Measurements from ENCODE around the gene PRSS2. TPM values are rescaled to one million over a fixed set of nuclear protein-coding genes. Genes with fewer than 3 reads are reported as not detected.

Gene PRSS2
- total RNA-seq (not detected), total RNA-seq (0 to 0.95 (median 0.04) reads per million in 172 experiments)
- 0.32 TPM for polyA plus RNA-seq (2013, experiment 1 of 2)
- 0.23 TPM for polyA plus RNA-seq (2013, experiment 2 of 2)

DNA sequence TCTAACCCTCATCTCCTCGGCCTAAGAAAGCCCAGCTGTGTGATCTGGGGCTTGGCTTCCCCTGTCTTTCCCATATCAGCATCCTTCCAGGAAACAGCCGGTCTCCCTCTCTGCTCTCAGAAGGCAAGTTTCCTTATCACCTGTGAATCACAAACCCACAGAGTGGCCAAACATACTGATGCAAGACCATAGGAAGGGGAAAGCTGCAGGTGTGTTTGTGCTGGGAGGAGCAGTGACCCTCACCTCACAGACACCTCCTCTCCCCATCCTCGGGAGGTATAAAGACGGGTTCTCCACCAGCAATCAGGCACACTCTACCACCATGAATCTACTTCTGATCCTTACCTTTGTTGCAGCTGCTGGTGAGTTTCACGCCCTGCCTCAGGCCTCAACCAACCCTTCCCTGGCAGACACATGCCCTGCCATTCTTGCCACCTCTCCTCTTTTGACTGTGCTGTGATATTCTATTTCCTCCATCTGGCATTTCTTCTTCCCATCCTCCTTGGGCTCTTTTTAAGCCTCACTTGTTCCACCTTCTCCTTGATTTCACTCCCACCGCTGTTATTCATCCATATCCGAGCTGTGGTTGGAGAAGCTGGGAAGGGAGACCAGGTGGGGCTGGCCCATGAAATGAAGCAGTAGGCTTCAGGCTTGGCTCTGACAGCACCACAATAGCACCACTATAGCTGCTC is at the start of gene PRSS2:
PRSS2 (plus strand) TSS at position 310 of the 692 bp plus-strand sequence; CDS start at position 323, 13 bp downstream.
- Mint-ChIP-seq H3K27me3 (no peaks in the 10 kb centered on the region), H3K4me3 (no peak within 1 kb of the TSS), H3K27ac (no peak within 1 kb of the TSS), H3K9me3 (no peaks in the 10 kb centered on the region), H3K36me3 (ENCODE audit: low read depth) (no peaks in the 10 kb centered on the region), H3K4me1 (ENCODE audit: low read depth) (no peaks in the 10 kb centered on the region)
- H3K4me1 ChIP-seq (ENCODE audit: insufficient read depth, low read length): no peaks in the 10 kb centered on the region
- H3K4me3 ChIP-seq (ENCODE audit: low read length): no peak within 1 kb of the TSS
- TF ChIP-seq, protein P1, sequence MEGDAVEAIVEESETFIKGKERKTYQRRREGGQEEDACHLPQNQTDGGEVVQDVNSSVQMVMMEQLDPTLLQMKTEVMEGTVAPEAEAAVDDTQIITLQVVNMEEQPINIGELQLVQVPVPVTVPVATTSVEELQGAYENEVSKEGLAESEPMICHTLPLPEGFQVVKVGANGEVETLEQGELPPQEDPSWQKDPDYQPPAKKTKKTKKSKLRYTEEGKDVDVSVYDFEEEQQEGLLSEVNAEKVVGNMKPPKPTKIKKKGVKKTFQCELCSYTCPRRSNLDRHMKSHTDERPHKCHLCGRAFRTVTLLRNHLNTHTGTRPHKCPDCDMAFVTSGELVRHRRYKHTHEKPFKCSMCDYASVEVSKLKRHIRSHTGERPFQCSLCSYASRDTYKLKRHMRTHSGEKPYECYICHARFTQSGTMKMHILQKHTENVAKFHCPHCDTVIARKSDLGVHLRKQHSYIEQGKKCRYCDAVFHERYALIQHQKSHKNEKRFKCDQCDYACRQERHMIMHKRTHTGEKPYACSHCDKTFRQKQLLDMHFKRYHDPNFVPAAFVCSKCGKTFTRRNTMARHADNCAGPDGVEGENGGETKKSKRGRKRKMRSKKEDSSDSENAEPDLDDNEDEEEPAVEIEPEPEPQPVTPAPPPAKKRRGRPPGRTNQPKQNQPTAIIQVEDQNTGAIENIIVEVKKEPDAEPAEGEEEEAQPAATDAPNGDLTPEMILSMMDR (IDR thresholded peaks at IDR 0.05): no peak
- intact Hi-C loops (cut with DNase I, micrococcal nuclease): loop anchor here in 1 of 2 experiments (2.0 kb wide), 1 partner anchor 16 kb away; no protein-coding TSS in a partner anchor
- no peak for ATAC-seq (ENCODE audit: poor library complexity)
- ChIA-PET CTCF (no interaction called here), POLR2A (no interaction called here)
- H3K27me3 ChIP-seq (ENCODE audit: control insufficient read depth in 1 of 2, insufficient read depth in 2 of 2, low read length in 2 of 2): no peaks in the 10 kb centered on the region
- no peaks in the 10 kb centered on the region for H3K9me3 ChIP-seq (ENCODE audit: control insufficient read depth in 1 of 2, insufficient read depth in 1 of 2, low read length in 2 of 2)
- no peak within 1 kb of the TSS for H3K27ac ChIP-seq (ENCODE audit: low read depth in 1 of 2, low read length in 2 of 2)
- no peak for DNase-seq
- no peaks in the 10 kb centered on the region for H3K36me3 ChIP-seq (ENCODE audit: insufficient read depth, low read length)

DNA sequence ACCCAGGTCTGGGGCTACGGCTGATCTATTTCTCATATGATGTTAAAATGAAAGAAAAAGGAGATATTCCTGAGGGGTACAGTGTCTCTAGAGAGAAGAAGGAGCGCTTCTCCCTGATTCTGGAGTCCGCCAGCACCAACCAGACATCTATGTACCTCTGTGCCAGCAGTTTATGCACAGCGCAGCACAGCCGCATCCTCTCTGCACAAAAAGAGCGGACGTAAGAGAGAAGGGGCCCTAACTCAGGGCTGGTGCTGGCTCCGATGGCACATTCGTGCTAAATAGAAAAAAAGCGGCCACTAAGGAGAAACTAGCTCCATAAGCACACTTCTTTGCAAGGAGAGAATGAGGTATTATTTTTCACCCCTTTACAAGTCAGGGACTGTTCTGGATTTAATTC is 49.8 kb upstream of the PRSS2 start:
- ChIA-PET CTCF (no interaction called here), POLR2A (interaction anchor here (0.6 to 1.6 kb wide), 3 partner anchors 77 to 87 kb away, joined by 3 to 12 read pairs (median 3); no protein-coding TSS in a partner anchor)
- ATAC-seq (ENCODE audit: poor library complexity): no peak
- H3K36me3 ChIP-seq (ENCODE audit: insufficient read depth, low read length): no peaks in the 10 kb centered on the region
- peaks cover 28% of the 10 kb centered on the region for H3K4me1 ChIP-seq (ENCODE audit: insufficient read depth, low read length)
- H3K36me3 Mint-ChIP-seq (ENCODE audit: low read depth): no peaks in the 10 kb centered on the region
- H3K4me1 Mint-ChIP-seq (ENCODE audit: low read depth): peaks cover 44% of the 10 kb centered on the region
- H3K27me3 Mint-ChIP-seq: no peaks in the 10 kb centered on the region
- peak overlapping the region; percentile 54 for H3K4me3 ChIP-seq (ENCODE audit: low read length)
- intact Hi-C loops (cut with DNase I, micrococcal nuclease): no loop called here
- peak in 1 of 14 experiments; percentile 17 for DNase-seq
- no peaks in the 10 kb centered on the region for H3K27me3 ChIP-seq (ENCODE audit: control insufficient read depth in 1 of 2, insufficient read depth in 2 of 2, low read length in 2 of 2)
- no peaks in the 10 kb centered on the region for H3K9me3 ChIP-seq (ENCODE audit: control insufficient read depth in 1 of 2, insufficient read depth in 1 of 2, low read length in 2 of 2)
- TF ChIP-seq, protein P1 (IDR thresholded peaks at IDR 0.05): no peak
- H3K4me3 Mint-ChIP-seq: peak overlapping the region; percentile 82
- peak overlapping the region; percentile 74 for H3K27ac Mint-ChIP-seq
- H3K27ac ChIP-seq (ENCODE audit: low read depth in 1 of 2, low read length in 2 of 2): peak overlapping the region in 1 of 2 donors; percentile 34
- no peaks in the 10 kb centered on the region for H3K9me3 Mint-ChIP-seq

DNA sequence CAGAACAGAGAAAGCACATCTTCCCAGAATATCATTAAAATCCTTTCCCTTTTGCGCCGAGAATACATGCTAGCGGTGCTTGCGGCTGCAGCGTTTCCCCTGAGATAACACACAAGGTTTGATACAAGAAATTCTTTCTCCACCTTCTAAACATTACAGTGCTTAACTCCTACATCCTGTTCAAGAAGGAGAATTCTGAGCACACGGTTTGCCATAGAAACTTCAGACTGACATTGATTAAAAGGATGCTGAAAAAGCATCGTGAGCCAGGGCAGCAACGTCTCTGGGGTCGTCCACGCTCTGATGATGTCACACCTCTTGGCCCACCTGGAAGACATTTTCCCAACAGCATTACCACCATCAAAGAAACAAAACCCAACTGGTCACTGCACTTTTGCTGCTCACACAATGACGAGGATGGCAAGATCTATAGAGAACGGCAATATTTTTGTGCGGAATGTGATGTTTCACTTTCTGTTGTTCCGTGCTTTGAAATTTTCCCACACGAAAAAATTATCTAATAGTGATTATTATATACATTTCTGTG is 48.4 kb upstream of the PRSS2 start:
- Histone ChIP-seq H3K27ac (ENCODE audit: low read depth in 1 of 2, low read length in 2 of 2) (peak overlapping the region in 1 of 2 donors; percentile 34), H3K36me3 (ENCODE audit: insufficient read depth, low read length) (no peaks in the 10 kb centered on the region), H3K4me1 (ENCODE audit: insufficient read depth, low read length) (peaks cover 17% of the 10 kb centered on the region), H3K4me3 (ENCODE audit: low read length) (peak overlapping the region; percentile 54), H3K9me3 (ENCODE audit: control insufficient read depth in 1 of 2, insufficient read depth in 1 of 2, low read length in 2 of 2) (no peaks in the 10 kb centered on the region), H3K27me3 (ENCODE audit: control insufficient read depth in 1 of 2, insufficient read depth in 2 of 2, low read length in 2 of 2) (no peaks in the 10 kb centered on the region)
- H3K36me3 Mint-ChIP-seq (ENCODE audit: low read depth): no peaks in the 10 kb centered on the region
- DNase-seq: no peak
- peaks cover 31% of the 10 kb centered on the region for H3K4me1 Mint-ChIP-seq (ENCODE audit: low read depth)
- CTCF ChIA-PET: no interaction called here
- TF ChIP-seq, protein P1 (IDR thresholded peaks at IDR 0.05): no peak
- no peaks in the 10 kb centered on the region for H3K27me3 Mint-ChIP-seq
- intact Hi-C loops (cut with DNase I, micrococcal nuclease): no loop called here
- peak overlapping the region; percentile 74 for H3K27ac Mint-ChIP-seq
- H3K9me3 Mint-ChIP-seq: no peaks in the 10 kb centered on the region
- no peak for ATAC-seq (ENCODE audit: poor library complexity)
- POLR2A ChIA-PET: interaction anchor here (0.8 kb wide), 1 partner anchor 19 kb away, joined by 4 read pairs; no protein-coding TSS in a partner anchor
- peak overlapping the region; percentile 89 for H3K4me3 Mint-ChIP-seq
